Osteoblast (primary cell): Measurements from ENCODE around the gene STX18. TPM values are rescaled to one million over a fixed set of nuclear protein-coding genes. Genes with fewer than 3 reads are reported as not detected.

ENCODE experiments used
- DNase-seq: peaks from one replicate; pipeline ENCODE4 v3.0.0; 2011; ENCODE audit warnings: low spot score, mixed read lengths; ENCODE audit not compliant: insufficient read length; ENCODE audit errors: missing footprints
- H2AFZ ChIP-seq: 2 replicates; pipeline ENCODE4 v1.6.0; 2011; ENCODE audit warnings: mild to moderate bottlenecking, low read length
- H3K27ac ChIP-seq: 2 replicates; pipeline ENCODE4 v1.5.1; 2011; ENCODE audit warnings: mild to moderate bottlenecking, low read depth, low read length, moderate library complexity
- H3K27me3 ChIP-seq: 2 replicates; pipeline ENCODE4 v1.6.0; 2012; ENCODE audit warnings: mild to moderate bottlenecking, control low read depth, inconsistent platforms, low read length, moderate library complexity; ENCODE audit not compliant: insufficient read depth
- H3K36me3 ChIP-seq: 2 replicates; pipeline ENCODE4 v1.5.1; 2011; ENCODE audit warnings: mild to moderate bottlenecking, low read length, control low read depth, moderate library complexity; ENCODE audit not compliant: insufficient read depth
- H3K4me1 ChIP-seq: 2 replicates; pipeline ENCODE4 v1.5.1; 2011; ENCODE audit warnings: mild to moderate bottlenecking, low read length, control low read depth, moderate library complexity; ENCODE audit not compliant: insufficient read depth
- H3K4me2 ChIP-seq: 2 replicates; pipeline ENCODE4 v1.6.0; 2011; ENCODE audit warnings: mild to moderate bottlenecking, low read length; ENCODE audit not compliant: insufficient read depth
- H3K4me3 ChIP-seq: fragments of 200-600 bp; sonication (generic); 3 replicates; pipeline ENCODE4 v1.5.1; 2012; ENCODE audit warnings: mild to moderate bottlenecking, low read length, inconsistent platforms; ENCODE audit not compliant: insufficient read depth
- H3K79me2 ChIP-seq: 2 replicates; pipeline ENCODE4 v1.6.0; 2012; ENCODE audit warnings: mild to moderate bottlenecking, low read length, control low read depth, inconsistent platforms; ENCODE audit not compliant: insufficient read depth
- H3K9me3 ChIP-seq: 2 replicates; pipeline ENCODE4 v1.5.1; 2011; ENCODE audit warnings: low read depth, low read length, control low read depth
- H4K20me1 ChIP-seq: 2 replicates; pipeline ENCODE4 v1.6.0; 2012; ENCODE audit warnings: mild to moderate bottlenecking, low read length, control low read depth; ENCODE audit not compliant: insufficient read depth
- total RNA-seq: library from RNA; depleted of rRNA; stranded (reverse); fragments of >200 nt; gene quantifications from 2 replicates; pipeline ENCODE4 v1.2.3, GENCODE V29; 2012
- TF ChIP-seq, protein P1 (sequence below): IDR thresholded peaks from 2 replicates; pipeline ENCODE4 v1.5.1; 2011; ENCODE audit warnings: mild to moderate bottlenecking, low read depth, low read length, moderate library complexity; ENCODE audit errors: extremely low read depth

The STX18 gene
- total RNA-seq, 1 donor = 23.9 TPM

DNA sequence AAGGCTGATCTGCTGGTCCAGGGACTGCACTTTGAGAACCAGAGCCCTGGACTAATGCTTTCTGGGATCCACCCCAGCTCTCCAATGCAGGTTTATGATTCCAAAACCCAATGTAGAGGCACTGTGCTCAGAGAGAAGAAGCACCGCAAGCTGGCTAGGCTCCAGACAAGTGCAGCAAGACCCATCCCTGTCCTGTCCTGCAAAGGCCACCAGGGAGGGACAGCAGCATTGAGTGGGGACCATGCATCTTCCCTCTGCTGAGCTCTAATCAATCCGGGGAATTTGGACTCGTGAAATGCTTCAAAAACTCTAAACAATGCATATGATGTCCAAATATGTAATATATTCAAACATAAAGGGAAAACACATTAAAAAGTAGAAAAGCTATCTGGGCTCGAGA is 165.8 kb downstream of the STX18 start:
- DNase-seq = no peak
- H3K27ac ChIP-seq = no peak overlapping the region
- H3K36me3 ChIP-seq = no peaks in the 10 kb centered on the region
- peaks cover 19% of the 10 kb centered on the region for H3K27me3 ChIP-seq
- H3K79me2 ChIP-seq = no peaks in the 10 kb centered on the region
- no peaks in the 10 kb centered on the region for H4K20me1 ChIP-seq
- no peak overlapping the region for H2AFZ ChIP-seq
- TF ChIP-seq, protein P1, sequence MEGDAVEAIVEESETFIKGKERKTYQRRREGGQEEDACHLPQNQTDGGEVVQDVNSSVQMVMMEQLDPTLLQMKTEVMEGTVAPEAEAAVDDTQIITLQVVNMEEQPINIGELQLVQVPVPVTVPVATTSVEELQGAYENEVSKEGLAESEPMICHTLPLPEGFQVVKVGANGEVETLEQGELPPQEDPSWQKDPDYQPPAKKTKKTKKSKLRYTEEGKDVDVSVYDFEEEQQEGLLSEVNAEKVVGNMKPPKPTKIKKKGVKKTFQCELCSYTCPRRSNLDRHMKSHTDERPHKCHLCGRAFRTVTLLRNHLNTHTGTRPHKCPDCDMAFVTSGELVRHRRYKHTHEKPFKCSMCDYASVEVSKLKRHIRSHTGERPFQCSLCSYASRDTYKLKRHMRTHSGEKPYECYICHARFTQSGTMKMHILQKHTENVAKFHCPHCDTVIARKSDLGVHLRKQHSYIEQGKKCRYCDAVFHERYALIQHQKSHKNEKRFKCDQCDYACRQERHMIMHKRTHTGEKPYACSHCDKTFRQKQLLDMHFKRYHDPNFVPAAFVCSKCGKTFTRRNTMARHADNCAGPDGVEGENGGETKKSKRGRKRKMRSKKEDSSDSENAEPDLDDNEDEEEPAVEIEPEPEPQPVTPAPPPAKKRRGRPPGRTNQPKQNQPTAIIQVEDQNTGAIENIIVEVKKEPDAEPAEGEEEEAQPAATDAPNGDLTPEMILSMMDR = no peak
- H3K4me3 ChIP-seq = no peak overlapping the region
- H3K4me2 ChIP-seq = no peak overlapping the region
- H3K9me3 ChIP-seq = no peaks in the 10 kb centered on the region
- no peaks in the 10 kb centered on the region for H3K4me1 ChIP-seq

DNA sequence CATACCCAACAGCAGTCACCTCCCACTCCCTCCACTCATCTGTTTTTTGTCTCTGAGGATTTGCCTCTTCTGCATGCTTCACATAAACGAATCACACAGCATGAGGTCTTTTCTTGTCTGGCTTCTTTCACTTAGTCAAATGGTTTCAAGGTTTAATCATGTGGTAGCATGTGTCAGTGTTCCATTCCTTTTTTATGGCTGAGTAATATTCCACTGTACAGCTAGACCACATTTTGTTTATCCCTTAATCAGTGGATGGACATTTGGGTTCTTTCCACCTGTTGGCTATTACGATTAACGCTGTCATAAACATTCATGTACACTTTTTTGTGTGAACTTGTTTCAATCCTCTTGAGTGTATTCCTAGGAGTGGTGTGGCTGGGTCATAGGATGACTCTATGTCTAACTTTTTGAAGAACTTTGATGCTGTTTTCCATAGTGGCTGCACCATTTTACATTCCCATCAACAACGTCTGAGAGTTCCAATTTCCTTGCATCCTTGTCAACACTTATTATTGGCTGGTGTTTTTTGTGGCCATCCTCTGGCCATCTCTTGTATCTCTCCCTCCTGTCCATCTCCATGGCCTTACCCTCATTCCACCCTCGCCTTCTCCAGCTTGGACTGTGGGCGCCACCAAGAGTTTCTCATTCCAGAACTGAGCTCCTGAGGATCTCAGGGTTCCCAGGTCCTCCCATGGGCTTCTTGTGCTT is 167.3 kb downstream of the STX18 start:
- Histone ChIP-seq H3K27ac (no peak overlapping the region), H3K36me3 (no peaks in the 10 kb centered on the region), H3K4me1 (no peaks in the 10 kb centered on the region), H3K4me3 (no peak overlapping the region), H3K27me3 (peaks cover 11% of the 10 kb centered on the region), H3K4me2 (no peak overlapping the region), H3K79me2 (no peaks in the 10 kb centered on the region), H2AFZ (no peak overlapping the region), H3K9me3 (no peaks in the 10 kb centered on the region), H4K20me1 (no peaks in the 10 kb centered on the region)
- DNase-seq = no peak
- TF ChIP-seq, protein P1 = no peak

Other genes starting within 250 kb of the STX18 start
- not detected in 2 replicates for gene NSG1, start 154.9 kb downstream of the STX18 start, total RNA-seq